GM21360 (cell line): ENCODE measurements around the gene PDIA2.
"Not testable (repeated sequence)": the region's sequence is repeated elsewhere in the genome, so short reads cannot be mapped to it uniquely, and the experiment has no call there.

Source experiments
- ATAC-seq: cut with Tn5 transposase; IDR thresholded peaks from one replicate; pipeline ENCODE4 v1.9.1; 2021; ENCODE audit warnings: mild to moderate bottlenecking, moderate library complexity; ENCODE audit not compliant: unreplicated experiment

Gene PDIA2

GRCh38 chr16:283033-283805 is at the start of gene PDIA2:
TSS of gene PDIA2 (plus strand) at chr16:283164. CDS start at chr16:283170, 6 bp downstream.
- no peak for ATAC-seq

- peak; percentile 86 for ATAC-seq
Observed at GRCh38 chr16:234468-235305, 48.3 kb upstream of the PDIA2 start, which contains the start of gene FAM234A. TSS of gene FAM234A (plus strand) at chr16:234821. CDS start at chr16:254414, 19,593 bp downstream.

- no peak for ATAC-seq
Observed at GRCh38 chr16:239948-240277, 43.1 kb upstream of the PDIA2 start.

GRCh38 chr16:240559-240958 is 42.4 kb upstream of the PDIA2 start:
- ATAC-seq, result no peak

- no peak for ATAC-seq
Observed at GRCh38 chr16:242281-242680, 40.7 kb upstream of the PDIA2 start.

- no peak for ATAC-seq
Observed at GRCh38 chr16:243348-243747, 39.6 kb upstream of the PDIA2 start.

- no peak for ATAC-seq
Observed at GRCh38 chr16:245105-245504, 37.9 kb upstream of the PDIA2 start.

- ATAC-seq, result no peak
Observed at GRCh38 chr16:247027-247426, 35.9 kb upstream of the PDIA2 start.

- ATAC-seq, result no peak
Observed at GRCh38 chr16:249431-249830, 33.5 kb upstream of the PDIA2 start.

GRCh38 chr16:252366-253337 is 30.3 kb upstream of the PDIA2 start:
- ATAC-seq, result no peak

- ATAC-seq, result no peak
Observed at GRCh38 chr16:253833-254232, 29.1 kb upstream of the PDIA2 start.

- ATAC-seq, result no peak
Observed at GRCh38 chr16:254461-254860, 28.5 kb upstream of the PDIA2 start.

GRCh38 chr16:255183-255582 is 27.8 kb upstream of the PDIA2 start:
- no peak for ATAC-seq

- not testable (repeated sequence) for ATAC-seq
Observed at GRCh38 chr16:258091-258490, 24.9 kb upstream of the PDIA2 start.

GRCh38 chr16:259226-259625 is 23.7 kb upstream of the PDIA2 start:
- ATAC-seq, result no peak

GRCh38 chr16:259814-260253 is 23.1 kb upstream of the PDIA2 start:
- no peak for ATAC-seq

- ATAC-seq, result no peak
Observed at GRCh38 chr16:260326-260725, 22.6 kb upstream of the PDIA2 start.

GRCh38 chr16:261031-261691 is 21.8 kb upstream of the PDIA2 start:
- ATAC-seq, result no peak

- no peak for ATAC-seq
Observed at GRCh38 chr16:262121-262745, 20.7 kb upstream of the PDIA2 start.
